CD14-positive monocyte (primary cell): Measurements from ENCODE around the gene KRTAP1-1. TPM values are rescaled to one million over a fixed set of nuclear protein-coding genes. Genes with fewer than 3 reads are reported as not detected.

Source experiments
- DNase-seq, 3 donors: peaks; one replicate each; pipeline ENCODE4 v3.0.0-alpha.2; 2011 to 2022
- H2AFZ ChIP-seq: 2 replicates; pipeline ENCODE4 v1.6.0; 2012; ENCODE audit warnings: mild to moderate bottlenecking, low read depth, low read length, inconsistent platforms; ENCODE audit not compliant: insufficient read depth, poor library complexity, severe bottlenecking
- H3K27ac ChIP-seq, 2 donors: 1 replicate in 1 of 2; 2 replicates in 1 of 2; pipeline ENCODE4 v1.5.1; 2012 to 2013; ENCODE audit warnings: low read length in 2 of 2, control low read depth in 1 of 2, inconsistent platforms in 1 of 2, low read depth in 1 of 2, mild to moderate bottlenecking in 1 of 2
- H3K27me3 ChIP-seq, 2 donors: one replicate each; pipeline versions ENCODE4 v1.6.0 to v1.6.1; 2011 to 2013; ENCODE audit warnings: low read length in 2 of 2; ENCODE audit not compliant: control insufficient read depth in 2 of 2, insufficient read depth in 2 of 2
- H3K36me3 ChIP-seq, 2 donors: replicated peaks in 1 of 2; 1 replicate in 1 of 2; 2 replicates in 1 of 2; pipeline versions ENCODE4 v1.5.1 to v1.6.1; 2012 to 2013; ENCODE audit warnings: low read length in 2 of 2, control low read depth in 1 of 2, inconsistent platforms in 1 of 2, mild to moderate bottlenecking in 1 of 2; ENCODE audit not compliant: insufficient read depth in 2 of 2, control insufficient read depth in 1 of 2
- H3K4me1 ChIP-seq, 2 donors: 1 replicate in 1 of 2; 2 replicates in 1 of 2; pipeline versions ENCODE4 v1.5.1 to v1.6.1; 2012 to 2013; ENCODE audit warnings: low read length in 2 of 2, control low read depth in 1 of 2, inconsistent platforms in 1 of 2, mild to moderate bottlenecking in 1 of 2, moderate library complexity in 1 of 2; ENCODE audit not compliant: insufficient read depth in 2 of 2, control insufficient read depth in 1 of 2
- H3K4me2 ChIP-seq: replicated peaks from 2 replicates; pipeline ENCODE3; 2012; ENCODE audit warnings: low read length, moderate library complexity, mild to moderate bottlenecking; ENCODE audit not compliant: poor library complexity, severe bottlenecking; ENCODE audit errors: extremely low read depth
- H3K4me3 ChIP-seq, 3 experiments: fragments of 200-600 bp in 1 of 3; sonication (generic) in 1 of 3; replicated peaks in 1 of 3; 1 replicate in 2 of 3; 2 replicates in 1 of 3; pipeline ENCODE4 v1.5.1; 2011 to 2013; ENCODE audit warnings: low read length in 3 of 3, mild to moderate bottlenecking in 3 of 3, control low read depth in 2 of 3, low read depth in 2 of 3, inconsistent platforms in 1 of 3, moderate library complexity in 1 of 3
- H3K79me2 ChIP-seq: 2 replicates; pipeline ENCODE4 v1.6.0; 2012; ENCODE audit warnings: mild to moderate bottlenecking, control low read depth, inconsistent platforms, low read length, moderate library complexity; ENCODE audit not compliant: insufficient read depth
- H3K9ac ChIP-seq: 2 replicates; pipeline ENCODE4 v1.6.0; 2017; ENCODE audit warnings: low read length, mild to moderate bottlenecking; ENCODE audit not compliant: insufficient read depth, poor library complexity, severe bottlenecking
- H3K9me3 ChIP-seq, 2 donors: replicated peaks in 1 of 2; 1 replicate in 1 of 2; 2 replicates in 1 of 2; pipeline versions ENCODE4 v1.5.1 to v1.6.1; 2012 to 2013; ENCODE audit warnings: low read length in 2 of 2, control low read depth in 1 of 2; ENCODE audit not compliant: control insufficient read depth in 1 of 2, insufficient read depth in 1 of 2
- H4K20me1 ChIP-seq: 2 replicates; pipeline ENCODE4 v1.6.0; 2012; ENCODE audit warnings: mild to moderate bottlenecking, low read length, control low read depth, moderate library complexity; ENCODE audit not compliant: insufficient read depth
- H3K27ac Mint-ChIP-seq, 7 donors: one replicate each; pipeline ENCODE4 v1.8.0; 2020; ENCODE audit warnings: mild to moderate bottlenecking in 7 of 7, mixed read lengths in 7 of 7, moderate library complexity in 6 of 7, inconsistent platforms in 2 of 7
- H3K27me3 Mint-ChIP-seq, 3 donors: one replicate each; pipeline ENCODE4 v1.8.0; 2021 to 2022; ENCODE audit warnings: low read depth in 3 of 3, mild to moderate bottlenecking in 3 of 3, mixed read lengths in 3 of 3, moderate library complexity in 3 of 3, inconsistent platforms in 1 of 3
- H3K36me3 Mint-ChIP-seq, 2 donors: one replicate each; pipeline ENCODE4 v1.8.0; 2020; ENCODE audit warnings: mixed read lengths in 2 of 2, inconsistent platforms in 1 of 2, mild to moderate bottlenecking in 1 of 2
- H3K4me1 Mint-ChIP-seq: one replicate; pipeline ENCODE4 v1.8.0; 2020; ENCODE audit warnings: mild to moderate bottlenecking, mixed read lengths
- H3K4me3 Mint-ChIP-seq, 2 donors: one replicate each; pipeline ENCODE4 v1.8.0; 2020; ENCODE audit warnings: mild to moderate bottlenecking in 2 of 2, mixed read lengths in 2 of 2, moderate library complexity in 1 of 2
- H3K9me3 Mint-ChIP-seq, 7 donors: one replicate each; pipeline ENCODE4 v1.8.0; 2020 to 2022; ENCODE audit warnings: mixed read lengths in 7 of 7, mild to moderate bottlenecking in 6 of 7, moderate library complexity in 6 of 7, inconsistent platforms in 2 of 7
- CTCF ChIP-seq: fragments of 200-600 bp; IDR thresholded peaks from one replicate; pipeline ENCODE4 v1.8.0; 2022; ENCODE audit warnings: antibody characterized with exemption, mild to moderate bottlenecking
- WGBS: methylation state at CpG from one replicate; pipeline ENCODE4 v1.1.5; 2013; ENCODE audit warnings: missing lambda C conversion rate; ENCODE audit not compliant: insufficient coverage; 5-methylcytosine and 5-hydroxymethylcytosine counted together
- intact Hi-C, 2 donors: fragments of 100-400 bp; cut with micrococcal nuclease; formaldehyde crosslinking; loops; one replicate each; pipeline versions ENCODE4 v1.15.0 to v1.15.1; 2023
- polyA plus RNA-seq, 3 donors: library from polyadenylated mRNA; depleted of rRNA in 1 of 3; unstranded in 2 of 3; stranded (reverse) in 1 of 3; fragments of 300-500 nt in 2 of 3; fragments of >200 nt in 1 of 3; fragmentation: Illumina TruSeq in 2 of 3; gene quantifications; 1 replicate in 2 of 3; 2 replicates in 1 of 3; pipeline ENCODE4 v1.2.3, GENCODE V29; 2012 to 2021

Gene KRTAP1-1
- polyA plus RNA-seq, 3 donors = not detected

GRCh38 chr17:41012326-41013120 lies 28.7 kb downstream of the KRTAP1-1 start:
- H3K27ac Mint-ChIP-seq = no peak overlapping the region
- no peaks in the 10 kb centered on the region for H3K4me1 Mint-ChIP-seq

GRCh38 chr17:41010441-41010840 lies 30.8 kb downstream of the KRTAP1-1 start:
- Mint-ChIP-seq H3K9me3 (peaks cover 0 to 2% (median 0%) of the 10 kb centered on the region in 7 donors), H3K27me3 (peaks cover 0 to 3% (median 3%) of the 10 kb centered on the region in 3 donors), H3K4me1 (no peaks in the 10 kb centered on the region), H3K36me3 (no peaks in the 10 kb centered on the region), H3K4me3 (no peak overlapping the region), H3K27ac (no peak overlapping the region)
- no peak overlapping the region for H3K4me3 ChIP-seq
- H3K27me3 ChIP-seq = no peaks in the 10 kb centered on the region
- no peak overlapping the region for H3K4me2 ChIP-seq
- H3K79me2 ChIP-seq = no peaks in the 10 kb centered on the region
- intact Hi-C loops = no loop called here
- H4K20me1 ChIP-seq = no peaks in the 10 kb centered on the region
- no peaks in the 10 kb centered on the region for H3K9me3 ChIP-seq
- H3K4me1 ChIP-seq = no peaks in the 10 kb centered on the region
- no peak overlapping the region for H3K9ac ChIP-seq
- no peak for TF ChIP-seq CTCF
- H2AFZ ChIP-seq = no peak overlapping the region
- no peak for DNase-seq
- no peak overlapping the region for H3K27ac ChIP-seq
- no peaks in the 10 kb centered on the region for H3K36me3 ChIP-seq

More at GRCh38 chr17:41012326-41013120, 28.7 kb downstream of the KRTAP1-1 start:
- no peaks in the 10 kb centered on the region for H3K36me3 ChIP-seq
- no peak overlapping the region for H2AFZ ChIP-seq
- no peaks in the 10 kb centered on the region for H3K9me3 ChIP-seq
- H3K27me3 ChIP-seq = no peaks in the 10 kb centered on the region
- H3K9ac ChIP-seq = no peak overlapping the region
- WGBS = 83% methylated on average over 6 of the region's 6 CpGs
- no peak for DNase-seq
- H4K20me1 ChIP-seq = no peaks in the 10 kb centered on the region
- H3K4me1 ChIP-seq = no peaks in the 10 kb centered on the region
- H3K4me3 ChIP-seq = no peak overlapping the region
- Mint-ChIP-seq H3K27me3 (peaks cover 0 to 3% (median 3%) of the 10 kb centered on the region in 3 donors), H3K9me3 (peaks cover 0 to 2% (median 0%) of the 10 kb centered on the region in 7 donors), H3K36me3 (no peaks in the 10 kb centered on the region), H3K4me3 (no peak overlapping the region)
- intact Hi-C loops = no loop called here
- H3K79me2 ChIP-seq = no peaks in the 10 kb centered on the region
- H3K4me2 ChIP-seq = no peak overlapping the region
- no peak for TF ChIP-seq CTCF
- no peak overlapping the region for H3K27ac ChIP-seq
